Natural killer cell (primary cell): ENCODE results near the gene VWDE. TPM values are rescaled to one million over a fixed set of nuclear protein-coding genes. Genes with fewer than 3 reads are reported as not detected.

Experiments used
- ATAC-seq, 3 donors: fragments of 150-1000 bp in 2 of 3; fragments of 200-7000 bp in 1 of 3; cut with Tn5 transposase; 1 replicate in 1 of 3; 2 replicates in 2 of 3; pipeline ENCODE4 v1.10.0; 2021; ENCODE audit warnings: mild to moderate bottlenecking in 2 of 3, moderate library complexity in 2 of 3
- DNase-seq, 2 donors: peaks; one replicate each; pipeline versions ENCODE4 v3.0.0 to v3.0.0-alpha.2; 2013 to 2021; ENCODE audit warnings: mixed read lengths in 1 of 2
- H3K27ac ChIP-seq: one replicate; pipeline ENCODE4 v1.5.1; 2013; ENCODE audit warnings: mild to moderate bottlenecking, low read length
- H3K27me3 ChIP-seq: one replicate; pipeline ENCODE4 v1.6.1; 2013; ENCODE audit warnings: low read length; ENCODE audit not compliant: control insufficient read depth, insufficient read depth
- H3K36me3 ChIP-seq: one replicate; pipeline ENCODE4 v1.6.1; 2013; ENCODE audit warnings: low read length; ENCODE audit not compliant: control insufficient read depth, insufficient read depth
- H3K4me1 ChIP-seq: one replicate; pipeline ENCODE4 v1.6.1; 2013; ENCODE audit warnings: low read length; ENCODE audit not compliant: control insufficient read depth, insufficient read depth
- H3K4me3 ChIP-seq: one replicate; pipeline ENCODE4 v1.5.1; 2013; ENCODE audit warnings: low read length
- H3K9me3 ChIP-seq: one replicate; pipeline ENCODE4 v1.6.1; 2013; ENCODE audit warnings: low read length; ENCODE audit not compliant: control insufficient read depth, insufficient read depth
- H3K27ac Mint-ChIP-seq, 2 donors: one replicate each; pipeline ENCODE4 v1.8.0; 2022; ENCODE audit warnings: mild to moderate bottlenecking in 2 of 2, mixed read lengths in 2 of 2, moderate library complexity in 1 of 2
- H3K27me3 Mint-ChIP-seq, 2 donors: one replicate each; pipeline ENCODE4 v1.8.0; 2022; ENCODE audit warnings: low read depth in 2 of 2, mixed read lengths in 2 of 2
- H3K36me3 Mint-ChIP-seq: one replicate; pipeline ENCODE4 v1.8.0; 2022; ENCODE audit warnings: mixed read lengths
- H3K4me1 Mint-ChIP-seq, 2 donors: one replicate each; pipeline ENCODE4 v1.8.0; 2022; ENCODE audit warnings: mixed read lengths in 2 of 2
- H3K4me3 Mint-ChIP-seq: one replicate; pipeline ENCODE4 v1.8.0; 2022; ENCODE audit warnings: mild to moderate bottlenecking, moderate library complexity, mixed read lengths
- H3K9me3 Mint-ChIP-seq, 2 donors: one replicate each; pipeline ENCODE4 v1.8.0; 2022; ENCODE audit warnings: mixed read lengths in 2 of 2
- CTCF ChIP-seq: fragments of 200-600 bp; IDR thresholded peaks from one replicate; pipeline ENCODE4 v1.8.0; 2022; ENCODE audit warnings: antibody characterized with exemption
- WGBS: methylation state at CpG from one replicate; pipeline ENCODE4 v1.1.7; 2013; ENCODE audit warnings: missing lambda C conversion rate; ENCODE audit not compliant: insufficient coverage; 5-methylcytosine and 5-hydroxymethylcytosine counted together
- intact Hi-C: fragments of 100-400 bp; cut with micrococcal nuclease; formaldehyde crosslinking; loops from one replicate; pipeline ENCODE4 v1.14.2; 2022
- total RNA-seq, 4 donors: library from RNA; stranded (reverse); fragments of 120-200 nt in 1 of 4; gene quantifications; one replicate each; pipeline versions ENCODE4 v1.2.3 to v1.2.4, GENCODE V29; 2013 to 2022

Gene VWDE
- total RNA-seq, 3 donors from 2014 or later (not counting 1 experiment from before 2014, with no cell fraction given): 0.09 TPM; not detected in 2

- Histone ChIP-seq H3K4me3 (no peak overlapping the region), H3K27ac (no peak overlapping the region), H3K9me3 (no peaks in the 10 kb centered on the region), H3K4me1 (no peaks in the 10 kb centered on the region), H3K36me3 (no peaks in the 10 kb centered on the region), H3K27me3 (no peaks in the 10 kb centered on the region)
- Mint-ChIP-seq H3K27ac (no peak overlapping the region), H3K4me1 (no peaks in the 10 kb centered on the region), H3K9me3 (no peaks in the 10 kb centered on the region), H3K4me3 (no peak overlapping the region), H3K27me3 (no peaks in the 10 kb centered on the region), H3K36me3 (no peaks in the 10 kb centered on the region)
- intact Hi-C loops: loop anchor here (5.0 kb wide), 1 partner anchor 896 kb away; no protein-coding TSS in a partner anchor
- ATAC-seq (no peak), DNase-seq (no peak)
- TF ChIP-seq CTCF: no peak
- WGBS: 76% methylated on average over 3 of the region's 3 CpGs
Measured at GRCh38 chr7:12322903-12323300, 80.8 kb downstream of the VWDE start.

GRCh38 chr7:12322284-12322902 lies 81.3 kb downstream of the VWDE start:
- ATAC-seq (no peak), DNase-seq (peak in 1 of 2 donors; percentile 69)
- no peak overlapping the region for H3K4me3 ChIP-seq
- H3K4me3 Mint-ChIP-seq: no peak overlapping the region
- intact Hi-C loops: loop anchor here (5.0 kb wide), 1 partner anchor 895 kb away; no protein-coding TSS in a partner anchor
- no peaks in the 10 kb centered on the region for H3K27me3 Mint-ChIP-seq
- H3K36me3 Mint-ChIP-seq: no peaks in the 10 kb centered on the region
- 50% methylated on average over 2 of the region's 5 CpGs for WGBS
- H3K4me1 Mint-ChIP-seq: no peaks in the 10 kb centered on the region
- no peaks in the 10 kb centered on the region for H3K9me3 ChIP-seq
- no peaks in the 10 kb centered on the region for H3K36me3 ChIP-seq
- no peak overlapping the region for H3K27ac ChIP-seq
- no peaks in the 10 kb centered on the region for H3K27me3 ChIP-seq
- H3K4me1 ChIP-seq: no peaks in the 10 kb centered on the region
- peak; percentile 83 for TF ChIP-seq CTCF
- H3K27ac Mint-ChIP-seq: no peak overlapping the region
- no peaks in the 10 kb centered on the region for H3K9me3 Mint-ChIP-seq

GRCh38 chr7:12320987-12321647 lies 82.5 kb downstream of the VWDE start:
- H3K36me3 Mint-ChIP-seq: no peaks in the 10 kb centered on the region
- no peak overlapping the region for H3K27ac Mint-ChIP-seq
- 89% methylated on average over 2 of the region's 2 CpGs for WGBS

More at GRCh38 chr7:12320987-12321647, 82.5 kb downstream of the VWDE start:
- Mint-ChIP-seq H3K4me1 (no peaks in the 10 kb centered on the region), H3K27me3 (peaks cover 0 to 2% of the 10 kb centered on the region in 2 donors), H3K9me3 (no peaks in the 10 kb centered on the region), H3K4me3 (no peak overlapping the region)
- intact Hi-C loops: loop anchor here (5.0 kb wide), 1 partner anchor 894 kb away; no protein-coding TSS in a partner anchor
- Histone ChIP-seq H3K36me3 (no peaks in the 10 kb centered on the region), H3K27me3 (no peaks in the 10 kb centered on the region), H3K4me1 (no peaks in the 10 kb centered on the region), H3K27ac (no peak overlapping the region), H3K9me3 (no peaks in the 10 kb centered on the region), H3K4me3 (no peak overlapping the region)
- ATAC-seq (no peak), DNase-seq (no peak)
- TF ChIP-seq CTCF: no peak
